RWPE1 (cell line): ENCODE measurements around the gene CGNL1.

ENCODE experiments used
- CTCF ChIA-PET: fragments of 350-600 bp; sonication (Branson Sonifier 250); formaldehyde crosslinking; extraction: SDS; loops from one replicate; lab custom pipeline; 2021; lab: Yijun Ruan, JAX
- POLR2A ChIA-PET: fragments of 400-600 bp; formaldehyde crosslinking; extraction: SDS; loops from one replicate; lab custom pipeline; 2020; ENCODE audit warnings: antibody characterized with exemption; ENCODE audit not compliant: low non-redundant PET; lab: Yijun Ruan, JAX
- DNase-seq: peaks from one replicate; pipeline ENCODE4 v3.0.0; 2012; ENCODE audit warnings: low spot score
- H3K27ac ChIP-seq: fragments of 450-650 bp; 2 replicates; pipeline ENCODE4 v1.5.1; 2017
- TF ChIP-seq, protein P1 (sequence below): fragments of 450-650 bp; conservative IDR thresholded peaks from 2 replicates; pipeline ENCODE4 v1.5.1; 2017; ENCODE audit warnings: low read depth, mild to moderate bottlenecking

Gene CGNL1

DNA sequence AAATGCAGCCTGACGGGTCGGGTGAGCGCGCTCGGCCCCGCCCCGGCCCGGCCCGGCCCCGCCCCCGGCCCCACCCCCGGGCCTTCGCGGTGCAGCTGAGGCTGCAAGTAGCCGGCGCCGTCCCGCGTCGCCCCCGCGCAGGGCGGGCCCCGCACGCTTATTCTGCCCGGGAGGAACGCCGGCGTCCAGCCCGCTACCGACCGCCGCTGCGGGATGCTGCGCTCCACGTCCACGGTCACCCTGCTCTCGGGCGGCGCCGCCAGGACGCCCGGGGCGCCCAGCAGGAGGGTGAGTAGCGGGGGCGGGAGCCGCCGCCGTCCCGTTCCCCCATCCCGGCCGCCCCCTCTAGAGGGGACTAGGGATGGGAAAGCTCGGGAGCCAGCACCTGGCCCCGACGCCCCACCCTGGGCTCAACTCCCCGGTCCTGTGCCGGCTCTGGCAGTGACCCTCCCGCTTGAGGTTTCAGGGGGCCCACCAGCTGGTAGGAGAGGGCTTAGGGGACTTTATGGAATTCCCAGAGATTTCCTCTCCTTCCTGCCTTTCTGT, 215.6 kb downstream of the CGNL1 start, which contains the start of gene MYZAP:
Gene MYZAP, plus strand, starts transcription at position 83 of the 546 bp plus-strand sequence. Its CDS starts 131 bp downstream, at position 214.
- DNase-seq, result peak; percentile 85
- peak within 1 kb of the TSS; percentile 32 for H3K27ac ChIP-seq
- TF ChIP-seq, protein P1, sequence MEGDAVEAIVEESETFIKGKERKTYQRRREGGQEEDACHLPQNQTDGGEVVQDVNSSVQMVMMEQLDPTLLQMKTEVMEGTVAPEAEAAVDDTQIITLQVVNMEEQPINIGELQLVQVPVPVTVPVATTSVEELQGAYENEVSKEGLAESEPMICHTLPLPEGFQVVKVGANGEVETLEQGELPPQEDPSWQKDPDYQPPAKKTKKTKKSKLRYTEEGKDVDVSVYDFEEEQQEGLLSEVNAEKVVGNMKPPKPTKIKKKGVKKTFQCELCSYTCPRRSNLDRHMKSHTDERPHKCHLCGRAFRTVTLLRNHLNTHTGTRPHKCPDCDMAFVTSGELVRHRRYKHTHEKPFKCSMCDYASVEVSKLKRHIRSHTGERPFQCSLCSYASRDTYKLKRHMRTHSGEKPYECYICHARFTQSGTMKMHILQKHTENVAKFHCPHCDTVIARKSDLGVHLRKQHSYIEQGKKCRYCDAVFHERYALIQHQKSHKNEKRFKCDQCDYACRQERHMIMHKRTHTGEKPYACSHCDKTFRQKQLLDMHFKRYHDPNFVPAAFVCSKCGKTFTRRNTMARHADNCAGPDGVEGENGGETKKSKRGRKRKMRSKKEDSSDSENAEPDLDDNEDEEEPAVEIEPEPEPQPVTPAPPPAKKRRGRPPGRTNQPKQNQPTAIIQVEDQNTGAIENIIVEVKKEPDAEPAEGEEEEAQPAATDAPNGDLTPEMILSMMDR, result no peak
- ChIA-PET POLR2A (no interaction called here), CTCF (interaction anchor here (0.8 kb wide), 1 partner anchor 115 kb away, joined by 3 read pairs; no protein-coding TSS in a partner anchor)

GRCh38 chr15:57592426-57592825, 216.1 kb downstream of the CGNL1 start:
- TF ChIP-seq, protein P1, result no peak
- POLR2A ChIA-PET, result no interaction called here
- DNase-seq, result no peak
- H3K27ac ChIP-seq, result peak overlapping the region; percentile 32
- CTCF ChIA-PET, result interaction anchor here (0.6 to 0.8 kb wide), 2 partner anchors 115 to 238 kb away, joined by 3 read pairs; no protein-coding TSS in a partner anchor

DNA sequence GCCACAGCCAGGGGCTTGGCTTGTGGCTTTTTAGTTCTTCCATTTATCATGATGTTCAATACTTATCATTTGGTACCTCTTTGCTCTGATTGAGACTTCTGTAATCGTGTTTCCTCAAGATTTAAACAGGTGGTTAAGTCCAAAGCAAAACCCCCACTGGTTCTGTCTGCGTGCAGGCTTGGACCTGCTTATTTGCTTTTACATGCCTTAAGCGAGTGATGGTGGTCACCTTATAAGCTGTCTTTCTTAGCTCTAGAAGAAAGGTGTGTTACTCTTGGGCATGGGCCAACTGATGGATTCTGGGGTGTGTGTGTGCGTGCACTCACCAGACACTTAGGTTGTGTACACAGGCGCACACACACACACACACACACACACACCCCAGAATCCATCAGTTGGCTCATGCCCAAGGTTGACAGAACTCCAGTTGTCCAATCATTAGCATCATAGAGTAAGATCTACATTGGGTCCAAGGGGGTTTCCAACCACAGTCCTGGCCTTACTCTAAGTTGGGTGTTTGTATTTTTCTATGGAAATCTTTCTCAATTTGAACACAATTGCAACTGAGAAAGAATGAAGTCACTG, 216.6 kb downstream of the CGNL1 start:
- no peak for DNase-seq
- CTCF ChIA-PET, result interaction anchor here (0.6 kb wide), 1 partner anchor 238 kb away, joined by 3 read pairs; no protein-coding TSS in a partner anchor
- TF ChIP-seq, protein P1, result no peak
- POLR2A ChIA-PET, result no interaction called here
- no peak overlapping the region for H3K27ac ChIP-seq

DNA sequence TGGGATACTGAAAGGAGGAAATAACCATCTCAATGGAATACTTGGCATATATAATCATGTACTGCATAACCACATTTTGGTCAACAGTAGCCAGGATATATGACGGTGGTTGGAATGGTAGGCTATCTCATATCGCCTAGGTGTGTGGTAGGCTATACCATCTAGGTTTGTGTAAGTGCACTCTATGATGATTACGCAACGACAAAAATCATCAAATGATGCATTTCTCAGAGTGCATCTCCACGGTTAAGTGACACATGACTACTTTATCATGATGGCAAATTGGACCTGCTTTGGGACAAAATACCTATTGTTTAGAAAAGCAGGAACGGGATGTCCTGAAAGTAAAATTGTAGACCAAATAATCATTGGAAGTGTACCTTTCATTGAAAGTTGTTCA, 218.2 kb downstream of the CGNL1 start:
- DNase-seq, result no peak
- POLR2A ChIA-PET, result no interaction called here
- TF ChIP-seq, protein P1, result no peak
- CTCF ChIA-PET, result no interaction called here
- H3K27ac ChIP-seq, result no peak overlapping the region

DNA sequence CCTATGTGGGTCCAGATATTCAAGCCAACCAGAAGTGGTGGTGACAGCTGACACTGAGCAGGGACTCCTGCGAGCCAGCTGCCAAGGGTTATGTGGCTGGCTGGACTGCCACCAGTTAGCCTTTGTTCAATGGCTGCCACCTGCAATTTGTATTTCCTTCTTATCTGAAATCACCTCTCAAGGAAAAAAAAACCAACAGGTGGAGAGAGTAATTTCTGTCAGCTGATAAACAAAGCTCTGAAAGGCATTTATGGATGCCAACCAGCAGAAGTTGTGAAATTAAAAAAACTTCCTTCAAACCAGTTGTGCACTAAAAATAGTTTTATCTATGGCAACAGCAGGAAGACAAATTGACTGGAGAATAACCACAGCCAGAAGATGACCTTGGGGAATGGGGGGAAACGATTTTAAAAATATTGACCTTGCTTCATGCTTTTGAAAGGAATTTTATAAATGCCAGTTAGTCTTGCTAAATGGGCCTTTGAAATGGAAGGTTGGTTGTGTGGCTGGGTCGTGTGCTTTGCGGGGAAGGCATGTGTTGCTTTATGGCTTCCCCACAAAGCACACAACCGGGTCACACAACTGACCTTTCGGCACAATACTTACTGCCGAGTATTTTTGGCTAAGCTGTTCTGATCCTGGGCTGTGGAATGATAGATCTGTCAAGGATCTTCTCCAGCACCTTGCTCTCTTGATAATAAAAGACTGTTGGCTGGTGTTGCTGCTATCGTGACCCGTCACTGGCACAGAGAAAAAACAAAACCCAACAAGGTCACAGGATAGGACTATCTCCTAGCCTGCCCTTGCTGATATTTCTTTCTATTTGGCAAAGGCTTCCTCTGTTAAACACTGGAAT, 218.9 kb downstream of the CGNL1 start:
- POLR2A ChIA-PET, result no interaction called here
- H3K27ac ChIP-seq, result no peak overlapping the region
- CTCF ChIA-PET, result interaction anchor here (1.2 kb wide), 1 partner anchor 17 kb away, joined by 4 read pairs; no protein-coding TSS in a partner anchor
- no peak for DNase-seq
- TF ChIP-seq, protein P1, result no peak

DNA sequence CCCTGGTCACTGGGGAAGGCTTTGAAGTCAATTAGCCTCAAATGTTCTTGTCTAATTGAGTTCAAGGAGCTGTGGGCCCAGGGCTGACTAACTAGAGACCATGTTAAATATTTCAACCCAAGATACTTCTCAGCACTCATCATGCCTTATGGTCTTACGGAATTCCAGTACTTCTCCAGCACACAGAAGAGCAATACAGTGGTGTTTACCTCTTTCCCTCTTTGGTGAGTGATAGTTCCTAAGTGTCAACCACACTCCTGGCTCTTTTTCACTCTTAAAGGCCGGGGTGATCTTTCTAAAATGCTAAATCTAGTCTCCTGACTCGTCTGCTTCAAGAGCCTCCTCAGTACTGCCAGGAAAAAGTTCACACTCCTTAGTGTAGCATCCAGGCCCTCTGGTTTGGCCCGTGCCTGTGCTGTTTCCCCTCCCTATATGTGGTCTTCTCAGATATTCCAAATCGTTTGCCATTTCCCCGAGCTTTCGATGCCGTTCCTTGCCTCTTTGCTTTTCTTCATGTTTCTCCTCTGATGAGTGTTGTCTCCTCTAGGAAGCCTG, 220.1 kb downstream of the CGNL1 start:
- peak overlapping the region; percentile 63 for H3K27ac ChIP-seq
- TF ChIP-seq, protein P1, result no peak
- DNase-seq, result no peak
- CTCF ChIA-PET, result interaction anchor here (1.2 kb wide), 1 partner anchor 16 kb away, joined by 4 read pairs; no protein-coding TSS in a partner anchor
- POLR2A ChIA-PET, result no interaction called here
